NCI-H2107 (cell line): Measurements from ENCODE around the gene ELAPOR1.
"Not testable (repeated sequence)": the region's sequence is repeated elsewhere in the genome, so short reads cannot be mapped to it uniquely, and the experiment has no call there.

Experiments used
- DNase-seq: peaks from one replicate; lab custom pipeline; 2025; lab: John Stamatoyannopoulos, UW

The ELAPOR1 gene

DNA sequence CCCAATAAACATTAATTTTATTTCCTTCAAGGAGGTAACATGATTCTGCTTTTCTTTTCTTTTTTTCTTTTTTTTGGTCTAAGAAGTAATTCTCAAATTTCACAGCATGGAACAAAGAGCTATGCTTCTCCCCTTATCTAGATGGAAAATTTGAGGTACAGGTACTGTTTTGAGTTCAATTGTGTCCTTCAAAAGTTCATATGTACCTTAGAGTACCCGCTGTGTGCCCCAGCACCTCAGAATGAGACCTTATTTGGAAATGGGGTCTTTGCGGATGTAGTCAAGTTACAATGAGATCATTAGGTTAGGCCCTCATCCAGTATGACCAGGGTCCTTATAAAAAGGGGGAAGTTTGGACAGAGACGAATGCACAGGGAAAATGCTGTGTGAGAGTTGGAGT, 22.0 kb downstream of the ELAPOR1 start:
- no peak for DNase-seq

GRCh38 chr1:109136766-109137165, 22.9 kb downstream of the ELAPOR1 start:
- DNase-seq: no peak

DNA sequence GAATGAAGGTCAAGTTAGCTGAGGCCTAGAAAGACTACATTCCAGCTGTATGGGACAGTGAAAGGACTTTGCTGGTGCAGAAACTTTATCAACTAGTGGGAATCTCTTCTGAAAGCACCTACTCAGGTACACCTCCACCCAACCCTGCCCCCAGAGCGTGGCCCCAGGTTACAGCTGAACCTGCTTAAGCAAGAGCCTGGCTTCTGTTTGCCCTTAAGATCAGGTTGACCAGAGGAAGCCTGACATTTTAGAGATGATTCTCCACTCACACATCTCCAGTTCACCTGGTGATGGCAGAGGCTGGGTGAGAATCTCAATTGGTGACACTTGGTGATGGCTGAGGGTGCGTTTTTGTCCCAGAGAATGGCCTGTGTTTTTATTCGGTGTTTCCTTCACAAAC, 24.0 kb downstream of the ELAPOR1 start:
- no peak for DNase-seq

GRCh38 chr1:109138358-109138757, 24.4 kb downstream of the ELAPOR1 start:
- no peak for DNase-seq

GRCh38 chr1:109140392-109140791, 26.5 kb downstream of the ELAPOR1 start:
- no peak for DNase-seq

GRCh38 chr1:109142260-109142659, 28.3 kb downstream of the ELAPOR1 start:
- no peak for DNase-seq

- DNase-seq: not testable (repeated sequence)
Measured at GRCh38 chr1:109142725-109143124, 28.8 kb downstream of the ELAPOR1 start.

DNA sequence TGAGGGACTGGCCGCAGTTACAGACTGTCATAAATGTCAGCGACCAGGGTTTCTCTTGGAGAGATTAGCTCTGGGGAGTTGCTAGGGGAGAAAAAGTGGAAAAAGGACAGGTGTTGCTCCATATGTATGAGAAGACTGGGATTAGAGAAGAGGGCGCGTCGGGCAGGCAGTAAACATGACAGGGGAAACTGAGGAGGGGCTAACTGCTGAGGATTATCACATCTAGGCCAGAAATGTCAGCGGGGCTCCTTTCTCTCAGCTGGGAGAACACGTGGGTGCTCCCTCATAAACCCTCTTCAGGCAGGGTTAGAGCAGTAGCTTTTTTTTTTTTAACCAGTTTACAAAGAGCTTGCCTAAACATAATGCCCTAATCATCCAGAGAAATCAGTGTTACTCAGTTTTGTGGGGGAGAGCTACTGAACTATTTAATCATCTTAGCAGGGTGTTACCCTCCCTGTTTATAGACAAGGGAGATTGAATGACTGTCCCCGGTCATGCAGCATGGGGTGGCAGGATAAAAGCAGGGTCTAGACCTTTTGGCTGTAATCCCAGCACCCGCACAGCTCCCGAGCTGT, 35.2 kb downstream of the ELAPOR1 start:
- DNase-seq: no peak

DNA sequence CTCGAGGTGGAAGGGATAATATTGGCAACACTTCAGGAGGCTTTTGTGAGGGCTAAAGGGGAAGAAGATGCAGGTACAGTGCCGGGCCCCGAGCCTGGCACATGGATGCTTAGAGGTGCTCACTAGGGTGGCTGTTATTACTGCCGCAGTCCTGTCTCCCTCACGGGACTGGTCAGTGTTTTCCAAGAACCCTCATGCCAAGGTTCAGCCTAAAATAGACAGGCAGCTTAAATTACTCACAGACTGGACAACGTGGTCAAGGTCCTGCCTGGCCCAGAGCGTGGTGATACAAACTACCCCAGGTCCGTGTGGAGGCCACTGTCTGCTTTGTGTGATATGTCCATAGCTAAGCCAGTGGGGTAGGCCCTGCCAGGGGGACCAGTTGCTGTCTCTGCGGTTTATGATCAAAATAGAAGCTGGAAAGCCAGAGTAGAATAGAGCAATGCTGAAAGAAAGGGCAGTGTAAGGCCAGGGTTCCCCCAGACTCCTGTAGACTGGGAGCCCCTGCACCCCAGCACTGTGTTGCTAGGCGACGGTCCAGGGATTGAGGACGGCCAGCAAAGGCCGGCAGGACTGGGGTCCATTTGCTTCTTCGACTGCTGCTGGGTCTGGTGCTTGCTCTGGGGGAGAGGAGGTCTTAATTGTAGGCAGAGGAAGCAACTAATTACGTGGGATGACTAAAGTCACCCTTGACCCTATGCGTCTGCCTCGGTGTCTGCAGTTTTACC, 36.1 kb downstream of the ELAPOR1 start:
- no peak for DNase-seq

DNA sequence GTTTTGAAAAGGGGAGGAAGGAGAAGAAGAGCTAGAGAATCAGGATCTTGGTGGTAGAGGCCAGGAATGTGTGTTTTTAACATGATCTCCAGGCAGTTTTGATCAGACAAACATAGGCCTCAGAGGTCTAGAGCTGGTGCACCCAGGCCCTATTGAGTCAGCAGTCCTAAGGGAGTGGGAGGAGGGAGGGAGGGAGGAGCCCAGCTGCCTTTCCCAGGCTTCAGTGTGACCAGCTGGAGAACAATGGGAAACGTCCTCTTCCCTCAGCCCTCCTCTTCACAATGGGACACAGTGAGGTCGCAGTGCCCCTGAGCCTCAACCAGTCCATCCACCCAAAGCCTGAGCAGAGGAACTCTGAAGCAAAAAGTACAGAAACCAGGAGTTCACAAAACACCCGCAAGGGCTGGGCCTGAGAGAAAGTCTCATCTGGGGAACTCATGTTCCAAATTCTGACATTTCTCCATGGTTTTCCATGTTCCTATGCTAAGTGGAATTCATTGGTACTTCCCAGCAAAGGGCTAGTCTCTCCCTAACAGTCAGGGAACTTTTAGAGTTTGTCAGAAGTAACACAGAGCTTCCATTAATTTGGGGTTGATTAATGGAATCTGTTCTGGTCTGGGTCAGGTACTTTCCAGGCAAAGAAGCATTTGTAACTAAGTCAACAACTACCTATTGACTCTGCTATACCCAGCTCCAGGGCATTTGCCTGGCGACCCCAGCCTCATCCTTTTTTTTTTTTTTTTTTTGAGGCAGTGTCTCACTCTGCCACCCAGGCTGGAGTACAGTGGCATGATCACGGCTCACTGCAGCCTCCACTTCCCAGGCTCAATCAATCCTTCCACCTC, 37.5 kb downstream of the ELAPOR1 start:
- no peak for DNase-seq

DNA sequence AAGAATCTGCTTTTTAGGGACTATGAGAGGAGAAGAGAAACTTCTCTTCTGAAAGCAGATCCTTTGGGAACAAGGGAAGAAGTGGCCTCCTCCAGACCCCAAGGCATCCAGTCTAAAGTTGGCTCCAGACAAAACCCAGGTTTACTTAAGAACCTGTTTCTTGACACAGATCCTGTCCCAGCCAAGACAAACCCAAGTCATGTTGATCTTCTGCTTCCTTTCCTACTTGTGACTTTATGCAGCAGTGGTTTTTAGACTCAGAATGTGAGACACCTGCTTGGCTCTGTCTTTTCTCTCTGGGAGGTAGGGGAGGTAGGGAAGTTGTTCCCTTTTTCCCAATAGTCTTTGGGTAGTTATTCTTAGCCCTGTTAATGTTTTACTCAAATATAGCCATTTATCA, 38.3 kb downstream of the ELAPOR1 start:
- DNase-seq: no peak

- no peak for DNase-seq
Measured at GRCh38 chr1:109156916-109157385, 43.0 kb downstream of the ELAPOR1 start.

- DNase-seq: no peak
Measured at GRCh38 chr1:109158433-109158832, 44.5 kb downstream of the ELAPOR1 start.

DNA sequence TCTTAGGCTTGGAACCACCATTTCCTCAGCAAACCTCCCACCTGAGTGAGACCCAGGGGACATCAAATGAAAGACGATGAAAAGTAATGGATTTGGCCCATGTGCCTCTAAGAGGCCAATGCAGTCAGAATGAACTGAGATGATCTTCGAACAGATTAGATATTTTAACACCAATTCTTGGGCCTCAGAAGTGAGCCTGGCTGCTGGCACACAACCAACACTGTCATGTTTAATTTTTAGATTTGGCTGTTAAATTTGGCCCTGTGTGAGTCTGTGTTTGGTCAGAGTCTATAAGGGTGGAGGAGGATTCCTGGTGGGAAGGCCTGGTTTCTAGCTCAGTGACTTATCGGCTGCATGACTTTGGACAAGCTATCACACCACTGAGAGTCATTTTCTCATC, 45.4 kb downstream of the ELAPOR1 start:
- DNase-seq: no peak

DNA sequence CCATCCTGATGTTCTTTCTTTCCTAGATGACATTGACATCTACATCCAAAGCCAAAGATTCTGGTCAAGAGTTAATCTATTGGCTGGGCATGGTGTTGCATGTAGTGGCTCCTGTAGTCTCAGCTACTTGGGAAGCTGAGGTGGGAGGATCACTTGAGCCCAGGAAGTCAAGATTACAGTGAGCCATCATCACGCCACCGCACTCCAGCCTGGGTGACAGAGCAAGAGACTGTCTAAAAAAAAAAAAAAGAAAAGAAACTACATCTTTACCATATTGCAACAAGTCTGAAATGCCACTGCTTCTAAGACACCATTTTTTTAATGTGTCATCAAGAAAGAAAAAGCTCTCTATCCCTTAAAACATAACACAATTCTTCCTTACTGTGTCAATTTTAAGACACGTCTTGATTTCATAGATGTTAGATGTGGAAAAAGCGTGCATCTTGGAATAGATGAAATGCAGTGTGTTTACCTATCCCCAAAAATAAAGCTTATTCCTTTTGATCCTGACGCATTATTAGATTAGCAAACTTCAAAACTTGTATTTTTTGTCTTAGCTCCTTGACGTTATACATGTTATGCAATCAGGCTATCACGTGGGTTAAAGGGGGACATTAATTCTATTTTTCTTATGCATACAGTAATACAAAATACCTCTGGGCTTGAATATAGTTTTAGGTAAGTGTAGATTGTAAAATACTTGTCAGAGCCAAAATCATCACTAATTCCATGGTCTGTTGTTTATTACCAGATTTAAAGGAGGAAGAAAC, 46.3 kb downstream of the ELAPOR1 start:
- no peak for DNase-seq

- no peak for DNase-seq
Measured at GRCh38 chr1:109161858-109162606, 48.1 kb downstream of the ELAPOR1 start.

DNA sequence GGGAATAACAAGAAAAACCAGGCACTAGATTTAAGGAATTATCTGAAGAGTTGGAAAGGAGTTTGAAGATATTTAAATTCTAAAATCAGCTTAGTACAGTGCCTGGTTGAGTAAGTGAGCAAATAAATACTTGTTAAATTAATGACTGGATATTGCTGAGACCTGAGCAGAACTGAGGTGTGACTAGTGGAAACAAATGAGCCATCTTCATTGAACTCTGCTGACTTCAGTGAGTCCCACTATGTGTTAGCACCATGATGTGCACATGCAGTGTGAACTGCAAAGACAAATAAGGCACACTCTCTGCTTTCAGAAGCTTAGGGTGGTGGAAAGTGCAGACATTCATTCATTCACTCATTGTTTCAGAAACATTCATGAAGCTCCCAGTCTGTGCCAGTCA, 48.7 kb downstream of the ELAPOR1 start:
- DNase-seq: no peak

GRCh38 chr1:109163551-109163950, 49.6 kb downstream of the ELAPOR1 start:
- no peak for DNase-seq
